IPS-18a (cell line): Measurements from ENCODE around the gene THG1L.
"Not testable (repeated sequence)": the region's sequence is repeated elsewhere in the genome, so short reads cannot be mapped to it uniquely, and the experiment has no call there.

ENCODE experiments used
- H3K27ac ChIP-seq: one replicate; pipeline ENCODE4 v1.5.1; 2013; ENCODE audit warnings: low read length
- H3K27me3 ChIP-seq: one replicate; pipeline ENCODE4 v1.6.1; 2013; ENCODE audit warnings: mild to moderate bottlenecking, low read length; ENCODE audit not compliant: control insufficient read depth, insufficient read depth
- H3K36me3 ChIP-seq: one replicate; pipeline ENCODE4 v1.6.1; 2013; ENCODE audit warnings: low read depth, low read length; ENCODE audit not compliant: control insufficient read depth
- H3K4me1 ChIP-seq: one replicate; pipeline ENCODE4 v1.6.1; 2013; ENCODE audit warnings: low read depth, low read length; ENCODE audit not compliant: control insufficient read depth
- H3K4me3 ChIP-seq: one replicate; pipeline ENCODE4 v1.5.1; 2013; ENCODE audit warnings: low read length
- H3K9ac ChIP-seq: one replicate; pipeline ENCODE4 v1.6.1; 2013; ENCODE audit warnings: mild to moderate bottlenecking, low read length, moderate library complexity
- H3K9me3 ChIP-seq: one replicate; pipeline ENCODE4 v1.6.1; 2013; ENCODE audit warnings: low read depth, low read length; ENCODE audit not compliant: control insufficient read depth

THG1L gene

DNA sequence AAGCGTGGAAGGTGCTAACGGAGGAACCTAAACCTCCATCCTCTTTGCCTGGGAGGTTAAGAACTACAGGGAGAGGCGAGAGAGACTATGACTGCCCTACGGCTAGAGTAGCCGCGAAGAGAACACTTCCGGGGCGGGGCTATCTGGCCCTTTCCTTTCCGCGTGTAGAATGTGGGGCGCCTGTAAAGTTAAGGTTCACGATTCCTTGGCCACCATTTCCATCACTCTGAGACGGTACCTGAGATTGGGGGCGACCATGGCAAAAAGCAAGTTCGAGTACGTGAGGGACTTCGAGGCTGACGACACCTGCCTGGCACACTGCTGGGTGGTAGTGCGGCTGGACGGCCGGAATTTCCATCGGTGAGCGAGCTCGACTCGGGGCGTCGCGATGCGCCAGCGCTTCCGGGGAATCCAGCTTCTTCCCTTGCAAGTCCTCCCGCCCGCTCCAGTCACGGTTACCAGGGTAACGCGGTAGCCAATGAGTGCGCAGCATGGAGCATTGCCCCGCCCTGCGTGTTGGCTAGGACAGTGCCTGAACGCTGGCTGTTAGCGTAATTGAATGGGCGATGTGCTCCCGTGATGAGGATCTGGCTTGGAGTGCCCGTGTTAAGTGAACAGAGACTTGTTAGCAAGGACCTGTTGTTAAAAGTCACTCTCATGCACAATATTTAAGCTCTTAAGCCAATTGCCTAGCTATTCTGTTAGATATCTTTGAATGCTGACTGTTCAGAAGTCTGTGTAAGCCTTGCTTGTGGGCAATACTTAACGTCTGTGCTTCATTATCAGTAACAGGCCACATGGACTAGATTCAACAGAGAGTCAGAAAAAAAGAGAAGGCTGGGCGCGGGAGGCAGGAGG lies at the start of gene THG1L:
THG1L (plus strand) TSS at position 149 of the 858 bp plus-strand sequence; CDS start at position 170, 21 bp downstream.
- peak within 1 kb of the TSS; percentile 93 for H3K27ac ChIP-seq
- no peaks in the 10 kb centered on the region for H3K4me1 ChIP-seq
- no peaks in the 10 kb centered on the region for H3K27me3 ChIP-seq
- no peaks in the 10 kb centered on the region for H3K9me3 ChIP-seq
- peak within 1 kb of the TSS; percentile 85 for H3K9ac ChIP-seq
- peaks cover 15% of the 10 kb centered on the region for H3K36me3 ChIP-seq
- H3K4me3 ChIP-seq, result peak within 1 kb of the TSS; percentile 99

DNA sequence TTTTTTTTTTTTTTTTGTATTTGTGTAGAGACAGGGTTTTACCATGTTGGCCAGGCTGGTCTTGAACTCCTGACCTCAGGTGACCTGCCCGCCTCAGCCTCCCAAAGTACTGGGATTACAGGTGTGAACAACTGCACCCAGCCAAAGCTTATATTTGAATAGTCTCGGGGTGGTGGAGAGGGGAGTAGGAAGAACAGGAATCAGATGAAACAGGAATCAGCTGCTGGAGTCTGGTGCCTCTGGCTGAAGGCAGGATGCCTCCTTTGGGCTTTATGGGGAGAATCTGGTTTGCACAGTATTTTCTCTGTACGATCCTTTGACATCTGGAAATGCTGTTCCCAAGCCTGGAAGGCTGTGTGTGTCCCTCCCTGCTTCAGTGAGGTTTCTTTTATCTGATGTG lies 49.0 kb upstream of the THG1L start:
- Histone ChIP-seq H3K27ac (no peak overlapping the region), H3K27me3 (no peaks in the 10 kb centered on the region), H3K9ac (no peak overlapping the region), H3K4me3 (no peak overlapping the region), H3K4me1 (no peaks in the 10 kb centered on the region), H3K36me3 (no peaks in the 10 kb centered on the region), H3K9me3 (no peaks in the 10 kb centered on the region)

GRCh38 chr5:157686276-157687197 lies 44.7 kb upstream of the THG1L start:
- H3K27me3 ChIP-seq, H3K36me3 ChIP-seq, H3K9me3 ChIP-seq, H3K27ac ChIP-seq, H3K4me3 ChIP-seq, H3K9ac ChIP-seq, H3K4me1 ChIP-seq: not testable (repeated sequence)

DNA sequence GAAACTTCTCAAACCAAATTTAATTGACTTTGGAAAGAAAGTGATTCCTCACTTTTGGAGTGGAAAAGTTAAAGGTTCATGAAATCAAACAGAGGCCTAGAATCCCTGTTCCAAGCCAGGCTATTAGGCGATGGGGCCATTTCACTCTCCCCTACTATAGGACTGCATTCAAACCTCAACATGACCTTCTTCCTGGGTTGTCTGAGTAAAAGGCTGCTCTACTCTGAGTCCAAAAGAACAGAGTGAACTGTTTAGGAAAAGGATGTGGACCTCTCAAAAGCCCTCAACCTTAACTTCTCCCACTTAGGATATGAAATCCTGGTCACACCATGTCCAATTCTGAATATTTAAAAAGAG lies 44.0 kb upstream of the THG1L start:
- H3K9ac ChIP-seq, result no peak overlapping the region
- H3K36me3 ChIP-seq, result no peaks in the 10 kb centered on the region
- H3K9me3 ChIP-seq, result no peaks in the 10 kb centered on the region
- H3K4me3 ChIP-seq, result no peak overlapping the region
- no peaks in the 10 kb centered on the region for H3K4me1 ChIP-seq
- no peaks in the 10 kb centered on the region for H3K27me3 ChIP-seq
- H3K27ac ChIP-seq, result no peak overlapping the region

DNA sequence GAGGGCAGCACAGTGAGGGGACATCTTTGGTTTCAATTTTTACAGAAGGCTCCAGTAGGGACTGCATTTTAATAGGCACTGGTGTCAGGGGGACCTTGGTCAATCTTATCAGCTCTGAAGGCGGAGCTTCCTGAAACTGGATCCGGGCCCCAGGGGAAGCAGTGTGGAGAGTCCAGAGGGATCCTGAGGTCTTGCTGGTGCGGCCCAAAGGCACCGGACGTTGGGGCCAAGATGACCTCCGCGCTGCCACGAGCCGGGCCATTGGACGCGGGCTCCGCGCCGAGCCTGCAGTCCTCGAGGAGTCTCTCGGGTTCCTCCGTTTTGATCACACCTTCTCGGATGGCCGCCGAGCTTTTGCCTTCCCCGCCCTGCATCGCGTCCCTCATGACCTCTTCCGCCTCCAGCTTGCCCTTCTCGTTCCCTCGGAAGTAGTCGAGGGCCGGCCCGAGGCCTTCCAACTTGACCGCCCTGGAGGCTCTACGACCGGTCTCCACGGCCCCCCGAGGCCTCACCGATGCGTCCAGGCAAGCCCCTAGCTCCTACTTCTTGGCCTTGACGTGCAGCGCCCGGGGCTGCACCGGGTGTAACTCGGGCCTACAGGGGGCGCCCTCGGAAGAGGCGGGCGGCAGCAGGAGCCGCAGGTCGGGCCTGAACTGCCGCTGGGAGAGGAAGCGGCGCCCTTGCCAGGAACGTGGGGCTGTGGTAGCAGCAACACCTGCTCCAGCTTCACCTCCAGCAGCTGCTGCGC lies 41.1 kb upstream of the THG1L start:
- Histone ChIP-seq H3K4me1 (no peaks in the 10 kb centered on the region), H3K4me3 (no peak overlapping the region), H3K9me3 (no peaks in the 10 kb centered on the region), H3K27me3 (no peaks in the 10 kb centered on the region), H3K27ac (no peak overlapping the region), H3K9ac (no peak overlapping the region), H3K36me3 (no peaks in the 10 kb centered on the region)

- H3K9ac ChIP-seq, result no peak overlapping the region
- H3K9me3 ChIP-seq, result no peaks in the 10 kb centered on the region
- no peaks in the 10 kb centered on the region for H3K27me3 ChIP-seq
- H3K4me3 ChIP-seq, result no peak overlapping the region
- H3K4me1 ChIP-seq, result no peaks in the 10 kb centered on the region
- H3K27ac ChIP-seq, result no peak overlapping the region
- H3K36me3 ChIP-seq, result no peaks in the 10 kb centered on the region
Measured at GRCh38 chr5:157690690-157691433, 40.4 kb upstream of the THG1L start.

DNA sequence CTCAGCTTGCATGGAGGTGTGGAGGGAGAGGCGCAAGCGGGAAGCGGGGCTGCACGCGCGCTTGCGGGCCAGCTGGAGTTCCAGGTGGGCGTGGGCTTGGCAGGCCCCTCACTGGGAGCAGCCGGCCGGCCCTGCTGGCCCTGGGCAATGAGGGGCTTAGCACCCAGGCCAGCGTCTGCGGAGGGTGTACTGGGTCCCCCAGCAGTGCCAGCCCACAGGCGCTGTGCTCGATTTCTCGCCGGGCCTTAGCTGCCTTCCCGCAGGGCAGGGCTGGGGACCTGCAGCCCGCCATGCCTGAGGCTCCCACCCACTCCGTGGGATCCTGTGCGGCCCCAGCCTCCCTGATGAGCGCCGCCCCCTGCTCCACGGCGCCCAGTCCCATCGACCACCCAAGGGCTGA lies 37.4 kb upstream of the THG1L start:
- not testable (repeated sequence) for H3K4me3 ChIP-seq, H3K4me1 ChIP-seq, H3K36me3 ChIP-seq

GRCh38 chr5:157696154-157696553 lies 35.1 kb upstream of the THG1L start:
- H3K9me3 ChIP-seq, H3K36me3 ChIP-seq, H3K9ac ChIP-seq, H3K4me1 ChIP-seq, H3K27me3 ChIP-seq, H3K4me3 ChIP-seq, H3K27ac ChIP-seq: not testable (repeated sequence)

More for the DNA sequence above, 37.4 kb upstream of the THG1L start:
- not testable (repeated sequence) for H3K9ac ChIP-seq, H3K9me3 ChIP-seq, H3K27me3 ChIP-seq, H3K27ac ChIP-seq

DNA sequence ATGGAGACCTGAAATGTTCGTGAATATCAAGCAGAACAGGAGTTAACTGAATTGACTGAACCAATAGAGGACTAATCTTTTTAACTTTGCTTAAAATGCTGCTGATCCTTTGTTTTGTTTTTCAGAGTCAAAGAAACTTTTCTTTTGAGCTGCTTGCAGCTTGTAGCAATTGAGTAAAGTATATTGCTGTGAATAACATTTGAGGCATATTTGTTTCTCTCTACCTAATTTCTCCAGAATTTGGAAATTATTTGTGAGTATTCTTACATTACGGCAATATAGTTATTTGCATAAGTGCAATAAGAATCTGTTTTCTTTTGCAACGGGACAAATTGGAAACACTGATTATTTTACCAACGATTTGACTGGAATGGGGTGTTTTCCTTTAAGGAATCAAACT lies 32.5 kb upstream of the THG1L start:
- H3K27me3 ChIP-seq, H3K4me1 ChIP-seq, H3K9ac ChIP-seq, H3K27ac ChIP-seq, H3K36me3 ChIP-seq, H3K4me3 ChIP-seq: not testable (repeated sequence)
- H3K9me3 ChIP-seq, result peaks cover 13% of the 10 kb centered on the region

DNA sequence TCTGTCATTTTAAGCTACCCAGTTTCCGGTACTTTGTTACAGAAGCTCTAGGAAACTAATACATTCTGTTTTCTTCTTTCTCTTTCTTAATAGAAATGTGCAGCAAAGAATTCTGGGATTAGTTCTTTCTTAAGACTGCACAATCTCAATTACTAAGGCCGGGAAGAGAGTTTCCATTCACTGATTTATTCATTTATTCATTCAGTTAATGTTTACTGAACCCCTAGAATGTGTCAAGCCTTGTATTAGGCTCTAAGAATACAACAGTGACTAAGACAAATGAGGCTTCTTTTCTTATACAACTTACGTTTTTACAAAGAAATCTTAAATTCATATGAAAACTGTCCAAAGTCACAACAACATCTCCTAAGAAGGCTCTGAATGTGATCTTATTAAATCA lies 27.5 kb upstream of the THG1L start:
- Histone ChIP-seq H3K27ac (no peak overlapping the region), H3K9ac (no peak overlapping the region), H3K27me3 (no peaks in the 10 kb centered on the region), H3K9me3 (peaks cover 8% of the 10 kb centered on the region), H3K36me3 (no peaks in the 10 kb centered on the region), H3K4me3 (no peak overlapping the region), H3K4me1 (no peaks in the 10 kb centered on the region)

DNA sequence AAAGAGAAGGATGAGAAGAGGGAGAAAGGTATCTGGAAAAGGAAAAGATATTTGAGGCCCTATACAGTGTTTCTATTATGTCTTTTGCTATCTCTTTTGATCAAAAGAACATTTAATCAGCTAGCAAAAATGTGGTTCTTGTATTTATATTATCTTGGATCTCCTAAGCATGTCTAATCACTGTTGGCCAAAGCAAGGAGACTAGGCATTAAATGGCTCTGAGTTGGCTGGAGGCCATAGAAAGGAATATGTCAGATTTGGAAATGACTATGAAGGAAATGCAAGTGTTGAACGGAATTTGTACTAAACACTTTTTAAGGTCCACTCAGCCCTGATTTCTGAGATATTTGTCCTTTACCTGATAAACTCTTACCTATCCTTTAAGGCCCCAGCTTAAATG lies 22.4 kb upstream of the THG1L start:
- Histone ChIP-seq H3K4me3 (no peak overlapping the region), H3K36me3 (no peaks in the 10 kb centered on the region), H3K27ac (no peak overlapping the region), H3K9ac (no peak overlapping the region), H3K9me3 (no peaks in the 10 kb centered on the region), H3K27me3 (no peaks in the 10 kb centered on the region), H3K4me1 (no peaks in the 10 kb centered on the region)
